ENCODE measurements around the gene SBDS. TPM values are rescaled to one million over a fixed set of nuclear protein-coding genes. Genes with fewer than 3 reads are reported as not detected.
"Not testable (repeated sequence)": the region's sequence is repeated elsewhere in the genome, so short reads cannot be mapped to it uniquely, and the experiment has no call there.

The SBDS gene
- total RNA-seq, 2 experiments from 2014 or later = 443 to 474 TPM

GRCh38 chr7:67021260-67021659 is 25.9 kb upstream of the SBDS start:
- H3K27ac Mint-ChIP-seq = no peak overlapping the region

GRCh38 chr7:67019562-67020390 is 24.4 kb upstream of the SBDS start:
- CTCF ChIA-PET = no interaction called here
- H3K4me3 Mint-ChIP-seq = no peak overlapping the region
- no peaks in the 10 kb centered on the region for H3K9me3 Mint-ChIP-seq
- Histone ChIP-seq H3K4me3 (ENCODE audit: low read length) (no peak overlapping the region), H3K27ac (ENCODE audit: low read depth in 1 of 2, low read length in 2 of 2) (no peak overlapping the region), H3K36me3 (ENCODE audit: insufficient read depth, low read length) (peaks cover 57% of the 10 kb centered on the region), H3K4me1 (ENCODE audit: insufficient read depth, low read length) (no peaks in the 10 kb centered on the region), H3K27me3 (ENCODE audit: control insufficient read depth in 1 of 2, insufficient read depth in 2 of 2, low read length in 2 of 2) (no peaks in the 10 kb centered on the region), H3K9me3 (ENCODE audit: control insufficient read depth in 1 of 2, insufficient read depth in 1 of 2, low read length in 2 of 2) (no peaks in the 10 kb centered on the region)
- TF ChIP-seq CTCF (IDR thresholded peaks at IDR 0.05) = no peak
- intact Hi-C loops (cut with DNase I, micrococcal nuclease) = no loop called here
- no peak for ATAC-seq (ENCODE audit: poor library complexity)
- H3K4me1 Mint-ChIP-seq (ENCODE audit: low read depth) = peaks cover 5% of the 10 kb centered on the region
- POLR2A ChIA-PET = no interaction called here
- no peak overlapping the region for H3K27ac Mint-ChIP-seq
- peaks cover 74% of the 10 kb centered on the region for H3K36me3 Mint-ChIP-seq (ENCODE audit: low read depth)
- H3K27me3 Mint-ChIP-seq = no peaks in the 10 kb centered on the region
- no peak for DNase-seq

More at GRCh38 chr7:67021260-67021659, 25.9 kb upstream of the SBDS start:
- Histone ChIP-seq H3K36me3 (ENCODE audit: insufficient read depth, low read length) (peaks cover 52% of the 10 kb centered on the region), H3K4me1 (ENCODE audit: insufficient read depth, low read length) (no peaks in the 10 kb centered on the region), H3K4me3 (ENCODE audit: low read length) (no peak overlapping the region), H3K27ac (ENCODE audit: low read depth in 1 of 2, low read length in 2 of 2) (no peak overlapping the region), H3K9me3 (ENCODE audit: control insufficient read depth in 1 of 2, insufficient read depth in 1 of 2, low read length in 2 of 2) (no peaks in the 10 kb centered on the region), H3K27me3 (ENCODE audit: control insufficient read depth in 1 of 2, insufficient read depth in 2 of 2, low read length in 2 of 2) (no peaks in the 10 kb centered on the region)
- ChIA-PET CTCF (no interaction called here), POLR2A (no interaction called here)
- Mint-ChIP-seq H3K36me3 (ENCODE audit: low read depth) (peaks cover 78% of the 10 kb centered on the region), H3K4me1 (ENCODE audit: low read depth) (peaks cover 5% of the 10 kb centered on the region), H3K9me3 (no peaks in the 10 kb centered on the region), H3K4me3 (no peak overlapping the region), H3K27me3 (no peaks in the 10 kb centered on the region)
- ATAC-seq (ENCODE audit: poor library complexity) (no peak), DNase-seq (no peak)
- TF ChIP-seq CTCF (IDR thresholded peaks at IDR 0.05) = no peak
- intact Hi-C loops (cut with DNase I, micrococcal nuclease) = no loop called here

GRCh38 chr7:67018940-67019339 is 23.6 kb upstream of the SBDS start:
- POLR2A ChIA-PET = no interaction called here
- no peaks in the 10 kb centered on the region for H3K27me3 ChIP-seq (ENCODE audit: control insufficient read depth in 1 of 2, insufficient read depth in 2 of 2, low read length in 2 of 2)
- DNase-seq (no peak), ATAC-seq (ENCODE audit: poor library complexity) (no peak)
- H3K27ac ChIP-seq (ENCODE audit: low read depth in 1 of 2, low read length in 2 of 2) = no peak overlapping the region
- Mint-ChIP-seq H3K4me3 (no peak overlapping the region), H3K36me3 (ENCODE audit: low read depth) (peaks cover 73% of the 10 kb centered on the region), H3K4me1 (ENCODE audit: low read depth) (peaks cover 5% of the 10 kb centered on the region), H3K27ac (no peak overlapping the region), H3K27me3 (no peaks in the 10 kb centered on the region), H3K9me3 (no peaks in the 10 kb centered on the region)
- no peak for TF ChIP-seq CTCF (IDR thresholded peaks at IDR 0.05)
- H3K36me3 ChIP-seq (ENCODE audit: insufficient read depth, low read length) = peaks cover 61% of the 10 kb centered on the region
- no peaks in the 10 kb centered on the region for H3K4me1 ChIP-seq (ENCODE audit: insufficient read depth, low read length)
- CTCF ChIA-PET = no interaction called here
- no peak overlapping the region for H3K4me3 ChIP-seq (ENCODE audit: low read length)
- intact Hi-C loops (cut with DNase I, micrococcal nuclease) = no loop called here
- H3K9me3 ChIP-seq (ENCODE audit: control insufficient read depth in 1 of 2, insufficient read depth in 1 of 2, low read length in 2 of 2) = no peaks in the 10 kb centered on the region

GRCh38 chr7:67017971-67018370 is 22.6 kb upstream of the SBDS start:
- H3K4me3 Mint-ChIP-seq; H3K27me3 ChIP-seq (ENCODE audit: control insufficient read depth in 1 of 2, insufficient read depth in 2 of 2, low read length in 2 of 2); H3K9me3 ChIP-seq (ENCODE audit: control insufficient read depth in 1 of 2, insufficient read depth in 1 of 2, low read length in 2 of 2); H3K27ac Mint-ChIP-seq; POLR2A ChIA-PET; CTCF ChIA-PET; H3K4me1 Mint-ChIP-seq (ENCODE audit: low read depth); DNase-seq; H3K27me3 Mint-ChIP-seq; H3K9me3 Mint-ChIP-seq; H3K4me3 ChIP-seq (ENCODE audit: low read length); ATAC-seq (ENCODE audit: poor library complexity); H3K27ac ChIP-seq (ENCODE audit: low read depth in 1 of 2, low read length in 2 of 2); intact Hi-C loops (cut with DNase I, micrococcal nuclease); H3K4me1 ChIP-seq (ENCODE audit: insufficient read depth, low read length): not testable (repeated sequence)
- H3K36me3 ChIP-seq (ENCODE audit: insufficient read depth, low read length) = peaks cover 60% of the 10 kb centered on the region
- peaks cover 77% of the 10 kb centered on the region for H3K36me3 Mint-ChIP-seq (ENCODE audit: low read depth)

GRCh38 chr7:67014076-67014622 is 18.8 kb upstream of the SBDS start:
- H3K9me3 ChIP-seq (ENCODE audit: control insufficient read depth in 1 of 2, insufficient read depth in 1 of 2, low read length in 2 of 2); H3K27ac ChIP-seq (ENCODE audit: low read depth in 1 of 2, low read length in 2 of 2); POLR2A ChIA-PET; H3K4me3 ChIP-seq (ENCODE audit: low read length); H3K9me3 Mint-ChIP-seq; ATAC-seq (ENCODE audit: poor library complexity); H3K4me3 Mint-ChIP-seq; H3K27me3 Mint-ChIP-seq; H3K4me1 Mint-ChIP-seq (ENCODE audit: low read depth); H3K4me1 ChIP-seq (ENCODE audit: insufficient read depth, low read length); DNase-seq; CTCF ChIA-PET; H3K27ac Mint-ChIP-seq; intact Hi-C loops (cut with DNase I, micrococcal nuclease); H3K27me3 ChIP-seq (ENCODE audit: control insufficient read depth in 1 of 2, insufficient read depth in 2 of 2, low read length in 2 of 2): not testable (repeated sequence)
- peaks cover 50% of the 10 kb centered on the region for H3K36me3 ChIP-seq (ENCODE audit: insufficient read depth, low read length)
- peaks cover 78% of the 10 kb centered on the region for H3K36me3 Mint-ChIP-seq (ENCODE audit: low read depth)

Data from CD4-positive, alpha-beta T cell (primary cell).